Mesendoderm (in vitro differentiated cells): ENCODE results near the gene KHNYN.

Experiments used
- DNase-seq: peaks from one replicate; pipeline ENCODE4 v3.0.0; 2013
- H2AK5ac ChIP-seq: 2 replicates; pipeline ENCODE4 v1.6.1; 2013; ENCODE audit warnings: low read length, inconsistent platforms
- H2BK120ac ChIP-seq: 2 replicates; pipeline ENCODE4 v1.6.1; 2013; ENCODE audit warnings: low read depth, mild to moderate bottlenecking, low read length, moderate library complexity, mixed read lengths
- H2BK15ac ChIP-seq: replicated peaks from 2 replicates; pipeline ENCODE4 v1.6.1; 2013; ENCODE audit warnings: low read depth, mild to moderate bottlenecking, moderate library complexity
- H2BK5ac ChIP-seq: 2 replicates; pipeline ENCODE4 v1.6.1; 2013; ENCODE audit warnings: low read length, inconsistent platforms
- H3K18ac ChIP-seq: 2 replicates; pipeline ENCODE4 v1.6.1; 2013; ENCODE audit warnings: mild to moderate bottlenecking, low read length, mixed read lengths
- H3K23ac ChIP-seq: one replicate; pipeline ENCODE4 v1.6.1; 2013; ENCODE audit warnings: low read length
- H3K27ac ChIP-seq: 2 replicates; pipeline ENCODE4 v1.5.1; 2013; ENCODE audit warnings: low read depth, mild to moderate bottlenecking, inconsistent platforms, low read length, moderate library complexity
- H3K27me3 ChIP-seq: 2 replicates; pipeline ENCODE4 v1.6.1; 2013; ENCODE audit warnings: low read length, control low read depth, mild to moderate bottlenecking, inconsistent platforms; ENCODE audit not compliant: insufficient read depth, poor library complexity
- H3K36me3 ChIP-seq: 2 replicates; pipeline ENCODE4 v1.6.1; 2013; ENCODE audit warnings: low read length, inconsistent platforms; ENCODE audit not compliant: control insufficient read depth, insufficient read depth
- H3K4ac ChIP-seq: one replicate; pipeline ENCODE4 v1.6.1; 2013; ENCODE audit warnings: low read depth, mild to moderate bottlenecking, low read length, moderate library complexity
- H3K4me1 ChIP-seq: 2 replicates; pipeline ENCODE4 v1.6.1; 2013; ENCODE audit warnings: low read depth, low read length, inconsistent platforms; ENCODE audit not compliant: control insufficient read depth
- H3K4me2 ChIP-seq: 2 replicates; pipeline ENCODE4 v1.6.1; 2013; ENCODE audit warnings: low read length
- H3K4me3 ChIP-seq: 2 replicates; pipeline ENCODE4 v1.5.1; 2013; ENCODE audit warnings: mild to moderate bottlenecking, low read length
- H3K56ac ChIP-seq: one replicate; pipeline ENCODE4 v1.6.1; 2013; ENCODE audit warnings: low read length
- H3K79me1 ChIP-seq: 2 replicates; pipeline ENCODE4 v1.6.1; 2013; ENCODE audit warnings: low read length, inconsistent platforms
- H3K79me2 ChIP-seq: 2 replicates; pipeline ENCODE4 v1.6.1; 2013; ENCODE audit warnings: mild to moderate bottlenecking, low read length; ENCODE audit not compliant: control insufficient read depth, insufficient read depth
- H3K9ac ChIP-seq: 2 replicates; pipeline ENCODE4 v1.6.1; 2013; ENCODE audit warnings: low read length, inconsistent platforms
- H4K5ac ChIP-seq: one replicate; pipeline ENCODE4 v1.6.1; 2013; ENCODE audit warnings: low read length
- H4K8ac ChIP-seq: one replicate; pipeline ENCODE4 v1.6.1; 2013; ENCODE audit warnings: low read depth, mild to moderate bottlenecking, control low read depth, low read length, moderate library complexity
- WGBS: extraction: QIAGEN DNeasy Blood & Tissue Kit; methylation state at CpG from one replicate; pipeline ENCODE4 v1.1.7; 2013; ENCODE audit warnings: low lambda C conversion rate, missing lambda C conversion rate; ENCODE audit not compliant: insufficient coverage; ENCODE audit errors: extremely low coverage; 5-methylcytosine and 5-hydroxymethylcytosine counted together

Gene KHNYN

DNA sequence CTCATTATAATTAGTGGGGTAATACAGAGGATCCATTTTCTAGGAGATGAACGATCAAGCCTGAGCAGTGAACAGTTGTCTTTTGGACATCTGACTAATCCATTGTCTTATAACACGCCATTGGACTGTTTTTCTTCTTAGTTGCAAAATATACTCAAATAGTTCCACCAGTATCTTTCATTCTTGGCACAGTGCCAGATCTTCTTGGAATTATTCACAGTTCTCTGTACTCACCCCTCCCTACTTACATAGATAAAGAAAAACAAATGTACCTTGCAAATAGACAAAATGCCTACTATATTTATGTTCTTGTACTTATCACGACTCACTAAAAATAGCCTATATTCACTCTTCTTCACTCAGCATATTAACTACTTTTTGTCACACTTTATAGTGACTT, 4.0 kb upstream of the KHNYN start:
- Histone ChIP-seq H3K4me2 (no peak overlapping the region), H3K79me1 (no peaks in the 10 kb centered on the region), H4K8ac (no peak overlapping the region), H3K4ac (no peak overlapping the region), H3K4me1 (peaks cover 2% of the 10 kb centered on the region), H3K23ac (no peak overlapping the region), H4K5ac (no peak overlapping the region), H3K9ac (no peak overlapping the region), H3K27me3 (no peaks in the 10 kb centered on the region), H2BK120ac (no peak overlapping the region), H3K27ac (no peak overlapping the region), H2BK5ac (no peak overlapping the region), H3K79me2 (no peaks in the 10 kb centered on the region), H2BK15ac (no peak overlapping the region), H3K36me3 (no peaks in the 10 kb centered on the region), H2AK5ac (no peak overlapping the region), H3K4me3 (no peak overlapping the region), H3K18ac (no peak overlapping the region), H3K56ac (no peak overlapping the region)
- whole genome bisulfite sequencing, result no CpG with 5 or more reads among the region's 3 CpGs
- no peak for DNase-seq

DNA sequence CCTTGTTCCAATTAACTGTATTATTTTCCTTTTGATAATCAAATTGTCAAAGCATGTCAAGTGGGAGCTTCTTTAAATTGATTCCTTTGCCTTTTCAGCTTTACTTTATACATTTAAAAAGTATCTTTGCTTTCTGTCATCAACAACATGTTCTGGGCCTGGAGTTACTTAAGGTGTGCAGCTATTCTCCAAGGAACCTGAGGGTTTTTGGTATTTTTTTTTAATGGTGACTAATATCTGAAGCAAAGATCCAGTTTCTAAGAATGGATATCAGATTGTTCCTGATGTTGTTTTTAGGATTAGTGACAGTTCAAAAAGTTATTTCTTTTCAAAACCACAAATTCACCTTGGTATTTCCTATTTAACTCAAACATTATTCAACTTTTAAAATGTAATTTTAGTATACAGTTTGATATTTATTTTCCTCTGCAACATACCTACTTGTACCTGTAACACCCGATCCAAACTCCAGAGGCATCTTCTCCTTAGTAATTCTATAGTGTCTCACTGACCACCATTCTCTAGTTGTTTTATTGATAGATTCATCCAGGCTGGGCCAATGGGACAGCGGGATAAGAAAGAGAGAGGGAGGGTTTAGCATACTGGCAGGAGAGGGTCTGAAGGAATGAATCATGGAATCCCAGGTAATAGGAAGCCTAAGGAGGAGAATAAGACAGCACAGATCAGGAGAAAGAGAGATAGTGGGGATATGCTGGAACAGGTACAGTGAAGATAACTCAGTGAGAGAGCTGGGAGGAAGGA, 3.4 kb upstream of the KHNYN start:
- Histone ChIP-seq H2BK5ac (no peak overlapping the region), H3K4ac (no peak overlapping the region), H3K23ac (no peak overlapping the region), H3K4me1 (peaks cover 2% of the 10 kb centered on the region), H3K4me2 (no peak overlapping the region), H2AK5ac (no peak overlapping the region), H4K8ac (no peak overlapping the region), H3K9ac (no peak overlapping the region), H3K36me3 (no peaks in the 10 kb centered on the region), H3K56ac (no peak overlapping the region), H3K27ac (no peak overlapping the region), H3K18ac (no peak overlapping the region), H2BK120ac (no peak overlapping the region), H2BK15ac (no peak overlapping the region), H3K4me3 (no peak overlapping the region), H3K79me2 (no peaks in the 10 kb centered on the region), H4K5ac (no peak overlapping the region), H3K27me3 (no peaks in the 10 kb centered on the region), H3K79me1 (no peaks in the 10 kb centered on the region)
- WGBS, result no CpG with 5 or more reads among the region's 2 CpGs
- DNase-seq, result no peak

DNA sequence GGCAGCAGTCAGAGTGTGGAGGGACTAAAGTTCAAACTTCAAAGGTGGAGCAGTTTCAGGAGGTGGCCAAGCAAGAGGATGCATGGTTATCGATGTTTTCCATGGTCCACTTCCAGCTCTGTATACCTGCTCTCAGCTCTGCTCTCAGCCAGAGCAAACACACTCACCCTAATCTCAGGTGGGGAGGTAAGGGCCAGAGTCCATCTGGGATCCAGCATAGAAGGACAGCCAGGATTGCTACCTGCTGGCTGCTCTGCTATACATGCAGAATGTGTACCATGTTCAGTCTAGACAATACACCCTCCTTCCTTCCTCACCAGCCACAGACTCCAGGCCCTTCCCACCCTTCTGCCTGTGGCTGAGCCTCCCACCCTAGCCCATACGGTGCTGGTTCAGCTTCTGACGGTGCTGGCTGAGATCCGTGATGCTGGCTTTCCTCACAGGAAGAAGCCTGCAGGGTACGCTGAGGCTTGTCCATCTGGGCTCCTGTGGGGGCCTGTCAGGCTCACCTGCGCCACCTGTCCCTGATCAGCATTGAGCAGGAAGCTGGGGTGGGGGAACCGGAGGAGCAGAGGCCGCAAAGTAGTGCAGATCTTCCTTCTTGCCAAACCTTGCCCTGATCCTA, 2.7 kb upstream of the KHNYN start:
- no peak overlapping the region for H2AK5ac ChIP-seq
- WGBS, result no CpG with 5 or more reads among the region's 8 CpGs
- peak; percentile 39 for DNase-seq

DNA sequence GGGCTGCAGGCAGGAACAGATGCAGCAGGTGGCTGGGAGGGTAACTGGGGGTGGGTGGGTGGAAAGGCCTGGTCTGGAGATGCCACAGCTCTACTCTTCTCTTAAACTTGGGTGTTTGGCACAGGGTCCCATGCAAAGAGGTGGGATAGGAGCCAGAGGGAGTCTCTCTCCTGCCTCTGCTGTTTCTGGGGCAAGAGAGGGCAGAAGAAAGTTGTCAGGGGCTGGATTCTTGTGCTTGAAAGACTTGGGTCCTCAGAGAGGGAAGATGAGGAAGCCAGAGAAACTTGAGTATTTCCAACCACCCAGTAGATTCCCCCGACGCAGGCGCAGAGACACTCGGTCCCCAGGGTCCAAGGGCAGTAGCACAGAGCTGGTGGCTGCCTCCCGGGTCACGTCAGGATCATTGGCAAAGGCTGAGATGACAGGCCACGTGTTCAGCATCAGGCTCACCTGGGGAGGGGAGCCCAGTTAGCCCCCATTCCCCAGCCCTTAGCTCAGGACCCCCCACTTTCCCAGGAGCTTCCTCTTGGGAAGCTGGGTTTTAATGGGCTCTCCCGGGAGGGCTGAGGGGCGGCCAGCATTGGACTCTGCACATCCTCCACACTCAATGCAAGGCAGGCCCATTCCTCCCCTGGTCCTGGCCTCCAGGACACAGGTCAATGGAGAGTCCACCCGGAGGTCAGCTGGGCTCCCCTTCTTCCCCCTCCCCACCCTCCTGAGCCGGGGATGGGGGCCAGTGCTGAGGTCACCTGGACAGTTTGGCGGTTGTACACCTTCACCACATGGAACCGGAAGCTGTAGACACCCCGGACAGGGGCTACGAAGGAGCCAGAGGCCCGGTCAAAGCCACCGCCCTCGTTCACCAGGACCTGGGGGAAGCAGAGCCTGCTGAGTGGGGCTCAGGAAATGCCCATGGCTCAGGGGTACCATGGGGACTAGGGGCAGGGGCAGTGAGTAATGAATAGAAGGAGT, 1.9 kb upstream of the KHNYN start:
- Histone ChIP-seq H3K79me2 (no peaks in the 10 kb centered on the region), H3K79me1 (no peaks in the 10 kb centered on the region), H3K4ac (no peak overlapping the region), H3K4me1 (peaks cover 2% of the 10 kb centered on the region), H2BK15ac (no peak overlapping the region), H3K36me3 (no peaks in the 10 kb centered on the region), H3K23ac (no peak overlapping the region), H3K4me2 (no peak overlapping the region), H2AK5ac (no peak overlapping the region), H4K8ac (no peak overlapping the region), H3K18ac (no peak overlapping the region), H3K4me3 (no peak overlapping the region), H2BK120ac (no peak overlapping the region), H3K56ac (no peak overlapping the region), H3K9ac (no peak overlapping the region), H4K5ac (no peak overlapping the region), H2BK5ac (no peak overlapping the region), H3K27me3 (no peaks in the 10 kb centered on the region), H3K27ac (no peak overlapping the region)
- no CpG with 5 or more reads among the region's 18 CpGs for WGBS
- DNase-seq, result no peak

More for the DNA sequence above, 2.7 kb upstream of the KHNYN start:
- Histone ChIP-seq H3K79me2 (no peaks in the 10 kb centered on the region), H2BK15ac (no peak overlapping the region), H3K18ac (no peak overlapping the region), H3K27me3 (no peaks in the 10 kb centered on the region), H3K56ac (no peak overlapping the region), H3K4me3 (no peak overlapping the region), H4K8ac (no peak overlapping the region), H3K36me3 (no peaks in the 10 kb centered on the region), H3K79me1 (no peaks in the 10 kb centered on the region), H3K27ac (no peak overlapping the region), H3K4me2 (no peak overlapping the region), H3K23ac (no peak overlapping the region), H3K4ac (no peak overlapping the region), H2BK5ac (no peak overlapping the region), H3K9ac (no peak overlapping the region), H4K5ac (no peak overlapping the region), H2BK120ac (no peak overlapping the region), H3K4me1 (peaks cover 2% of the 10 kb centered on the region)

DNA sequence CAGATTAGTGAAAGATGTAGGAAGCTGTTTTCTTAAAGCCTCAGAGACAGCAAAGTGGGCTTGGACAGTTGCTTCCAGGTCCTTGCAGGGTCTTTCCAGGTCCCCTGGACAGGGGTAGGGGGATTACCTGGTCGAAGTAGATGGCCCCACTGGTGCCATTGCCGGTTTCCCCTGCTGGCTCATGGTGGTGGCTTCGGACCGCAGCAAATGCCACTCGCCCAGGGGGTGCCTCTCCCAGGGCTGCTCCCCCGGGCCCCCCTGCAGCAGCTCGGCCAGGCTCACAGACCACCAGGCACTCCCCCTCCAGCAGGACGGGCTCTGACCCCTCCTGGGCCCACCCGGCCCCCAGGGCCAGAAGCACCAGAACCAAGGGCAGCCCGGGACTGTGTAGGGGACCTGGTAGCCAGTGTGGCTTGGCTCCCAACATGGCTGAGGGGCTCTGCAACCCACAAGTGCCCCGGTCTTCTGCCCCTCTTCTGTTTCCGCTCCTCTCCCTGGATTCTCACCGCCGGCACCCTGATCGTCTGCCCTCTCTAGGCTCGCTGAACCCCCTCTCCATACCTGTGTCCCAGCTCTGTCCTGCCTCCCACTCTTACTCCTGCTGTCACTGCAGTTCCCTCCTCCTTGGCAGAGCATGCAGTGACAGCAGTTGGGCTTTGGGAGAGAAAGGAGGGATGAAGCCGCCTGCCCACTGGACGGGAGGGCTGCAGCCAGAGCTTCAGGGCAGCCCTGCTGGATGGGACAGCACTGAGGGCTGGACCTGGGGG, 943 bp upstream of the KHNYN start:
- Histone ChIP-seq H3K56ac (peak overlapping the region; percentile 96), H3K27me3 (no peaks in the 10 kb centered on the region), H3K4ac (no peak overlapping the region), H4K8ac (no peak overlapping the region), H3K79me1 (no peaks in the 10 kb centered on the region), H3K27ac (no peak overlapping the region), H3K4me1 (peaks cover 2% of the 10 kb centered on the region), H4K5ac (no peak overlapping the region), H2BK15ac (no peak overlapping the region), H3K4me3 (no peak overlapping the region), H3K79me2 (no peaks in the 10 kb centered on the region), H2AK5ac (no peak overlapping the region), H3K36me3 (no peaks in the 10 kb centered on the region), H2BK5ac (no peak overlapping the region), H3K9ac (peak overlapping the region; percentile 89), H3K4me2 (no peak overlapping the region), H2BK120ac (no peak overlapping the region), H3K23ac (no peak overlapping the region), H3K18ac (no peak overlapping the region)
- no CpG with 5 or more reads among the region's 18 CpGs for WGBS
- peak; percentile 26 for DNase-seq
